Measurements from ENCODE around the gene NXPH1. TPM values are rescaled to one million over a fixed set of nuclear protein-coding genes. Genes with fewer than 3 reads are reported as not detected.

Gene NXPH1
- total RNA-seq, 1 donor from 2014 or later: not detected

DNA sequence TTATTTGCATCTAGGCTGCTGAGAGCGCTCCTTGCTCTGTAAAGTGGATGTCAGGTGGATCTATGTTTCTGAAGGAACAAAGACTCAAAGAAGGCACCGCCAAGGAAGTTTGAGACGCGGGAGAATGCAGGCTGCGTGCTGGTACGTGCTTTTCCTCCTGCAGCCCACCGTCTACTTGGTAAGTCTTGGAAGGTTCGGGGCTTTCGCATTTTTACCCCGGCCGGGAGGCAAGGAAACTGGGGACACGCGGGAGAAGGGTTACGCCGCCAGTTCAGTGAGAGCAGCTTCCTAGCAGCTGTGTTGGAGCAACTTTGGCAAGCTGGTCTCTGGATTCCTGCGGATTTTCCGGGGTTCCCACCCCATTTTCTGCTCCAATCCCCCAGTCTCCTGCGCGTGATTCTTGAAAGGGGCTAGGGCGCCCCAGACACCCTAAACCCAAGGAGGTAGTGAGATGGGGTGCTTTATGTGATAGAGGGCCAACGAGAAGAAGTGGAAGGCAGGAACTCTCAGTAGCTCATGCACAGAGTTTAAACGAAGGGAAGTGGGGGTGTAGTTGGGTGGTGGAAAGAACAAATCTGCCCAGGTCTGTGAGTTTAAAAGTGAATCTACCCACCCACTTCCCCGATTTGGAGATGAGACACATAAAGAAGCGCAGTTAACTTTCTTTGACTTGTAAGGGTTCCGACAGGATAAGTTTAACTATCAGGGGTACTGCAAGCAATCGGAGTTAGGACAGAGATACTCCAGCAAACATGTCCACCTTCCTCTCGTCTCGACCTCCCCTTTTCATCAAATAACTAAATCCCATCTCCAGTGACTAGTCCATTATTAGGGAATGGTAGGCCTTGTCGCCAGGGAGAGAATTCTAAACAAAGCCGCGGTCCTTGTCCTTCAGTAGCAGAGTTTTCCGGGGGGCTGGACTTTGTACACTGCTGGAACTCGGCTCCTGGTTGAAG, 2.5 kb downstream of the NXPH1 start:
- DNase-seq (ENCODE audit: low spot score): no peak

DNA sequence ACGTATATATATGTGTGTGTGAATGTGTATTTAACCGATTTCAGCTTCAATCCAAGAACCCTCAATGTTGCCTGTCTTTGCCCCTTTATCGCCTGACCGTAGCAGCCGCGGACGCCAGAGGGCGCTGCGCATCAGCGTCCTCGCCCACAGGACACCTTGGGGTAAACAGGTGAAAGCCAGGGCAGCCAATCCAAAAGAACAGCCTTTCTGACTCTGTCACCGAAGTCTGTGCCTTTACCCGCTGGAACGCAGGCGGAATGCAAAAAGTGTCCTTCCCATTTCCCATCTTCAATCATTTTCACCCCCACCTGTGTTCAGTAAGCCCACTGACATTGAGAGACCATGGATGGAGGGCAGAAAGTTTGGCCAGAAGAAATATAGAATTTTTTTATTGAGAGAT, 3.6 kb downstream of the NXPH1 start:
- no peak for DNase-seq (ENCODE audit: low spot score)

DNA sequence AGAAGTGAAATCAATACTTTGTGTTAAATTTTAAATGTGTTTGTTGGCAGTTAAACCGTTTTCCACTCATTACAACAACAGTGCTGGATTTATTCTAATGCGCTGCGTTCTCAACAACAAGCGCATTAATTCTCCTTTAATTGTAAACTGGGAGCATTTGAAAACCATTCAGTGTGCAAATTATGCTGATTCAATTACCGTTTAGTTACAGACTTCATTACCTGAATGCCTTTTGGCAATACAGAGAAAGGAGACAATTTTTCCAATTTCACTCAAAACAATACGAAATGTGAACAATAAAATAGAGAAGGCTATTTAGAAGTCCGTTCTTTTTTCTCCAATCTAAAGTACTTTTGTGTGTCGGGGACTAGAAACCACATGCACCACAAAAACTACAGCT, 4.2 kb downstream of the NXPH1 start:
- no peak for DNase-seq (ENCODE audit: low spot score)

DNA sequence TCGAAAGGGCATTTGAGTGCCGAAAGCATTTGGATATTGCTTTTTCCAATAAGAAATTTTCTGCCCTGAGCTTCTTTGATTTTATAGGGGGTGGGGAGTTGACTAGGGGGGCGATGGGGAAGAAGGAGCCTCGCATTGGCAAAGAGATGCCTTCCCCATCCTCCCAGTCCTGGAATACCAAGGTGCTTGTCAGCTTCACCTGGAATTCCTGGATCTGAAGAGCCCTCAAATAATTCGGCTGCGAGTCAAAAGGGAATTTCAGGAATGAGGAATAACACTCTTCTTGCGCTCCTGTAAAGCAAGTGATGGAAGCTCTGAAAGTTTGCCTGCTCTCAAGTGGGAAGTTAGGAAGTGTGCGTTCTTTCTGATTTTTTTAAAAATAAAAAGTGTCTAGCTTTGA, 7.3 kb downstream of the NXPH1 start:
- DNase-seq (ENCODE audit: low spot score): no peak

DNA sequence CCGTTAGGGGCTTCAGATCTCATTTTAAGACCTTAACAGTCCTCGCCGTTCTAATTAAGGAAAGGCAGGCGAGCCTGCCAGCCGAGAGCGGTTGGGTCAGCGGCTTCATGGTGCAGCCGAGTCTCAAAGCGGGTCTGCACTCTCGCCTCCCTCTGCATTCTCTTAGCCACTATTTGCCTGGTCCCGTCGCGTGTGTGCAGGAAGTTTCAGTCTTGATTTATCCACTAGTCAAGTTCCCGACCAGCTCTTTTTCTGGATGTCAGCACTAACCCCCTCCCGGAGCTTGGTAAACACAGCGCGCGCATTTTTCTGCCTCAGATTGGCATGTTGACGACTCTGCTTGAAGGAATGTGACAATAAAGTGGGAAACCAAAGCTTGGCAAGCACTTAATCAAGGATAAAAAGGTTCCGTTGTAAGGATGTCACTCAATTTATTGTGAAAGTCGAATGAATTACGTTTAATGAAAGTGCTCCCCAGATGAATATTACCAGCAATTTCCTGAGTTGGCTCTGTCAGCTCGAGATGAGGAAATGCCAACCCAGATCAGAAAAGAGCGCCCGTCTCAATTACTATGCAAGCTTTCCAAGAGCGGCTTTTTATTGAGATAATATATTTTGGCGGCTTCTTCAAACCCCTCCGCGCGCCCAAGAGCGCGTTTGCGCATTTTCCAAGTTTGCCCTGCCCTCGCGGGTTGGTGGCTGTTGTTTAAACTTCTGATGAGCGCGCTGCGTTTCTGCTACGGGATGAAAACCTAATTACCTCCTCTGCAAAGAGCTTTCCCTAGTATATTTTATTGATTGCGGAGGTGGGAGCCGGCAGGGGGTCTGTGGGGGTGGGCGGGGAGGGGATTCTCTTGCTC, 7.9 kb downstream of the NXPH1 start:
- no peak for DNase-seq (ENCODE audit: low spot score)

DNA sequence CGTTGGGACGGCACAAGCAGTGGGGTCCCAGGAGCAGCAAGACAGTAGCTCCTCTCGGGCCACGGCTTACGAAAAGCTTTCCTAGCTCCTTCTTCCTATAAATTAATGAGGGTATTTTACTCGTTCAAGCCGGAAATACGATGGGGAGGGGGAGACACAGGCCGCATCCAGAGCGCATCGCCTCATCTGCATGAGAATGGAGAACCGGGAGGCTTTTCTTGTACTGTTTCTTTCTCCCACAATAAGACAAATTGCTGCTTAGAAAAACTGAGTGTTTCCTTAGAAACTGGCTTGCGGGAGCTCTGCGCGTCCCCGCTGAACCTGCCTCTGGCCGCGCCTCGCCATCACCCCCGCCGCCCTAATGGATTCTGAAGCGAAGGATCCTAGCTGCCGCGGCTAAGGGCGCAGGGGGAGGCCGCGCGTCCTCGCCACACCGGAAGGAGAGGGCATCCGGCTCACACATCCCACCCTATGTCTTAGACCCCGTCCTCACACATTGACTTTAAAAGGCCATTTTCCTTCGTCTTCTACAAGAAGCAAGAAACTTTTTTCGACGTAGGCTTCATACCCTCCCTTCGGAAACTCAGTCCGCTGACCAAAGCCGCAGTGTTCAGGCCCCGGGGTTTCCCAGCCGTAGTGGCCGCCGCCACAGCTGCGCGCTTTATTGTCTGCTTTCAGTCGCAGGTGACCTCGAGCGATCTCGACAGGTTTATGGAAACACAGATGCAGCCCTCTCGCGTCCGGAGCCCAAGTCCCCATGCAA, 8.8 kb downstream of the NXPH1 start:
- no peak for DNase-seq (ENCODE audit: low spot score)

DNA sequence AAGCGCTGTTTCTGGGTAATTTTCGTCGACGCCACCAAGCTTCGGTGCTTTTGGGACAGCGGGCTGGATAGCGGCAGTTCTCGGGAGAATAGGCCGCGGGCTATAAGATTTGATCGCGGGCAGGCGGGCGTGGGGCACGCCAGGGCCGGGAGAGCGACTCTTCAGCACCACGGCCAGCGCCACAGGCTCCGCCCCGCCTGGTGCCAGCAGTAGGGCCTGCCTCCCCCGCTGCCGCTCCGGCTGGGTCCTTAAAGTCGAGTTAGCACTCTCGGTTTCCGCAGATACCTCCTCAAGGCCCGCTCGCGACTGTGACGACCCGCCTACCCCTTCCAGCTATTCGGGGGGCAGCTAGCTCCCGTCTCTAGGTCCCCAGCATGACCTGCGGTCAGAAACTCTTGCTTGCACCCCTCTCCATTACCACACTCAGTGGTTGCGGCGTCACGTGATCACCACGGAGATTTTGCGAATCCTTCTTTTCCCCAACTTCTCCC, 9.4 kb downstream of the NXPH1 start:
- no peak for DNase-seq (ENCODE audit: low spot score)

DNA sequence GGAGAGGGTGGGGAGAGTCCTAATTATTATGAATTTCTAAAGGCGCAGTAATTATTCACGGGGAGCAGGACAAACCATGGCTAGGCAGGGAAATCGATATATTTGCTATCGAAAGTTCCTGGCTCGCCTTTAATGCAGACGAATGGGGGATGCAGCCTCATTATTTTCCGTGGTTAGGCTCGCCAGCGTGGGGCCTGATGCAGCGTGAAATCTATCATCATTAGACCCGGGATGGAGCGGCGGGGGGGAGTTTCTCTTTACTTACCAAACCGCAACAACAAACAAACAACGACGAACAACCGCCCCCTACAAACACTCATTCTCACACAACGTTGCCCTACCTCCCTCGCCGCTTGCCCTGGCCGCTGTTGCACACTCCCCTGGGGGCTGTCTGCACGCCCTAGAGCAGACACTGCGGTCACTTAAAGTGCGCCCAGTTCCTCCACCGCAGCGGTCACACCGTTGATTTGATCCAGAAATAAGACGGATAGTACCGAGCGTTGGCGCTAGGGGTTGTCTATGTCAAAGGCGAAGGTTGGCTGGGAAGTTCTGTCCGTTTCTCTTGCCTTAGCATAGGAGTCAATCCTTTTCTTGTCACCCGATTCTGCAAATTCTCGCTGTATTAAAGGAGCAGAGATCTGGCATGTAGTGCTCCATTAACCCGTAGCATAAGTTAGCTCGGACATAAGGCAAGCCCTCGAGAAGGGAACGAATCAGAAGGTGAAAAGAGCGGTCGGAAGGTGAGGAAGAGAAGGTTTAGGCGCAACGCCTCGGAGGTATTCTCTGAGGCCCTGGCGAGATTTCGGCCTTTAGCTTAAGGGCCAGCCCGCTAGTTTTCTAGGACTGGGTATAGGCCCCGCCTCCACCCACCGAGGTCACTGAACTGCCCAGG, 10.4 kb downstream of the NXPH1 start:
- DNase-seq (ENCODE audit: low spot score): no peak

DNA sequence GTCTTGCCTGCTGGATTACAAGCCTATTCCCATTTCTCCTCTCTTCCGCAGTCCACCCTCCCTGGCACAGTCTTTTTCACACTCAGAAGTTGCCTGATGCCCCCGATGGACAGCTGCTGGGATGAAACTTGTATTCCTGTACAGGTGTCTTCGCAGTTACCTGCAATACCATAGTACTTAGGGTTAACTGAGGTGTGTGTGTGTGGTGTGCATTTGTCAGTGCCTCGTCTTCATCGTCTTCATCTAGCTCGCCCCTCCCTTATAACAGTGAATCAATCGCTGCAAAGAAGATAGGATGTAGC, 11.0 kb downstream of the NXPH1 start:
- no peak for DNase-seq (ENCODE audit: low spot score)

DNA sequence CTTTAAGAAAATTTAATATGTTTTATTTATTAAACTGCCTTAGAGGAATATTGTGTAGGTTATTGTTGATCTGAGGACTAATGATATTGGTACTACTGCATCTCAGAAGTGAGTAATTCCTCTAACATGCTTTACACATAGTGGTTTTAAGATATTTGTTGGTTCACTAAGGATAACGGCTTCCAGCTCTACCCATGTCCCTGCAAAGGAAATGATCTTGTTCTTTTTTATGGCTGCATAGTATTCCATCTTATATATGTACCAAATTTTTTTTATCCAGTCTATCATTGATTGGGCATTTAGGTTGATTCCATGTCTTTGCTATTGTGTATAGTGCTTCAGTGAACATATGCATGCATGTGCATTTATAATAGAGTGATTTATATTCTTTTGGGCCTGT, 20.1 kb downstream of the NXPH1 start:
- no peak for DNase-seq (ENCODE audit: low spot score)

DNA sequence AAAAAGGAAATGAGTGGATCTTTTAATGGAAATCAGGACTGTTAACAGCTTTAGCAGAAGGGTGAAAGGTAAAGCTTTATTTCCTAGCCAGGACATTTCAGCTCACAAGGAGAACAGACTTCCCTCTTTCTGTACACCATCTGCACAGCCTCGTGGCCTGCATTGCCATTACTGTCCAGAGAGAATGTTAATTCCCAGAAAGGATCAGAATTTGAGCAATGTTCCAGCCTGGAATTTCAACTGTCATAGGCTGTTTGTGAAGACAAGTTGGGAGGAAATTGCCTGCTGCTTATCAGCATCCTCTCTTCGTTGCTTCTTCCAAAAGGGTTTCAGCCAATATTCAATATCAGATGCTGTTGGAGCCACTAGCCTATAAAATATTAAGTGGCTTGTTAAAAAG, 22.0 kb downstream of the NXPH1 start:
- no peak for DNase-seq (ENCODE audit: low spot score)

DNA sequence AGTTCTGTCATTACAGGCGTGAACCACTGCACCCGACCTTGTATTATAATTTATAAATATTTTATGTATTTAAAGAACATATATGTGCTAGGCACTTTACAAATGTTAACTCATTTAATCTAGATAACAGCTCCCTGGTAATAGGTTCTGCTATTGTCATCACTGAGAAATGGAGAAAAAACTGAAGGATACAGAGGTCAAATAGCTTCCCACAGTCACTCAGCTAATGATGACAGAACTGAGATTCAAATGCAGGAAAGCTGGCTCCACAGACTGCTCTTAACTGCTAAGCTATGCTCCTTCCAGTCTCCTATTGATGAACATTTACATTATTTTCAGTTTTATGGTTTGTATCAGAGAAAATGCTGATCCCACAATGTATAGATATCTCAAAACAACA, 28.9 kb downstream of the NXPH1 start:
- DNase-seq (ENCODE audit: low spot score): no peak

DNA sequence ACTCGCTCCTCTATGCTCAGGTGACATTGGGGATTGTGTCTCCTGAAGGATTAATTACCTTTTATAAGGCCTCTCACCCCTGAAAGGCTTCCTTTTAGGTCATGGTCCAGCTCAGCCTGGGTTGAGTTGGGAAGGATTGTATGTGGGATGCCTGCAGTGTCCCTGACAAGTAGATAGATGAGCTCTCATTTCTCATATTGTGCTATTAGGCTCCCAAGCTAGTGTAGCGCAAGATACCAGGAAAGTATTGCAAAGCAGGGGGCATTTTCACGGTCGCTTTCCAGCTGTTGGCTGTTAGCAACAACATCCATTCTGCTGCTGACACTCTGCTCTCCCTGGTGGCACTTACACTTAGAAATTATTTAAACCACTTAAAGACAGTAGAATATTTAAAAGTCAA, 31.9 kb downstream of the NXPH1 start:
- DNase-seq (ENCODE audit: low spot score): no peak

DNA sequence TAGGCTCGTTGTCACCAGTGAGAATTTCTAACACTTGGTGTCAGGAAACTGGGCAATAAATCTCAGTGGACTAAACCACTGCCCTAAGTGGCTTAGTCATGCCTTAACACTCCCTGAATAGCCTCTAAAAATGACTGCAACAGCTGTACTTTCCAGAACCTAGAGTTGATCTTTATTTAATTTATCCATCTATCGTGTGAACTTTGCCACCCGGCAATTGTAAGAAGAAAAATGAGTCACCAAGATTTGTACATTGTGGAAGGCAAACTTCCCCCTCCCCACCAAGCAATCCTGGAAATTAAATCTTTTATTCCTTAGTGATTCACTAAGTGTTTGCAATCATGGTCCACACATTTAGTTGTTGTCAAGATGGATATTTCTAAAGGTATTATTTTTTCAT, 47.1 kb downstream of the NXPH1 start:
- DNase-seq (ENCODE audit: low spot score): no peak

DNA sequence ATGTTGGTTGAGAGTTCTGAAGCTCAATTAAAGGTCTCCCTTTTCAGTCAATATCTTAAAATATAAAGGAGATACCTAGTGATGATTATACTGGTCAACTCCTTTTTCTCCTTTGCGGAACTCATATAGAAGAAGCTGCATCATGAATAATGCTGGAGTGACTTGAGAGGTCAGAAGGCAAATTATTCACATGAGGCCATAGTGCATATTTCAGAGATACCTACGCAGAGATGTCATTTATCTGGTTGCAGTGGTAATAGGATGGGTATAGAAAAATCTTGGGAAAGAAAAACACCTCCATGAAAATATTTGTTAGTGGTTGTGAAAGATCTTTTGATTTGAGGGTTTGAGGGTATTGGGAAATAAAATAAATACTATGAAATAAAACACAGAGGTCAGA, 47.7 kb downstream of the NXPH1 start:
- no peak for DNase-seq (ENCODE audit: low spot score)

DNA sequence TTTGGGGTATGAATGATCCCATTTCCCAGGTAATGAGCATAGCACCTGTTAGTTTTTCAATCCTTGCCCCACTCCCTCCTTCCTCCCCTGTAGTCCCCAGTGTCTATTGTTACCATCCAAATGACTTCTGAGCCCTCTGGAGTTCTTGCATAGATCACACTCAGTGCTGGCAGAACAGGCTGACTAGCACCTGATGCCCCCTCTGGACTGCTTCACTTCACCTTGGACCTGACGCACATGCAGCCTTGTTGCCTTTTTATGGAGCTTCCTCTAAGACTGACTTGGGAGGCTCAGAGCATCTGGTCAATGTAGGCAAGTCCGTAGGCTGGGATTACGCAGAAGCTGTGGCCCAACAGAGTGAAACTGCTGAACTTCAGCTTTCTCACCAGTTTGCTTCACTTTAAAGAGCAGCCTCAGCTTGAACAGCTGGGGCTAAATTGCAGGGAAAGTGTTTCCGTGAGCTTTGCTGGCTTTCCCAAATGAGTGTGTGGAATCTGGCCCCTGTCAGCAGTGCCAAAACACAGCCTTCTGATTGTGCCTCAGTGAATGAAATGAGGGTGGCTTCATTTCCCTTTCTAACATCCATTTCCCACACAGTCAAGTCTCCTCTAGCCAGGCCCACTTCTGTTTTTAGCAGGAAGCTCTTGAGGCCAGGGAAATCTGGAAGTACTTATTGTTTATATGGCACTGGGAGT, 48.5 kb downstream of the NXPH1 start:
- no peak for DNase-seq (ENCODE audit: low spot score)

DNA sequence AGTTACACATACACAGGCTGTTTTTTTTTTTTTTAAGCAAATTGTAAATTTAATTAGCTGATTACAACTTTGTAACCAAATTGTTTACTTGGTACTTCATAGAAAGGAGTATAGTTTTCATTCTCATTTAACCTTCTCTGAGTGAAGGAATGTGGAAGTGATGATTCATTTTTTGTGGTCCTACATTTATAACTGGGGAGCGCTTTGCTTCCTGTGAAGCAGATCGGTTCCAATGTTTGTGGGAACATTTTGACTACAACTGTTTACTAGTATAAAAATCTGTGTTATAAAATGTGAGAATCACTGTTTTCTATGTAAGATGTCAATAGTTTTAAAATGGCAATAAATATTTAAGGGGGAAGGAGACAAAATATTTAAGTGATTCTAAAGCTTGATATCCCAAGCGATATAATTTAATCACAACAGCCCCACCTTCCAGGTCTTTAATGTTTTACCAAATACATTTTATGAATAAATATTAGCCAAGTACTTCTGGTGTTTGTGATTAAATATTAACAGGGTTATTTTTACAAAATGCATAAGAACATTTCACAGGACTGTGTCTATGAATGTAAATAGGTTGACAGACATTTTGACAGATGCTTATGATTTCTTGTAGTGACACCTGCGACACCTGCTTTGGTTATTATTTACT, 57.1 kb downstream of the NXPH1 start:
- no peak for DNase-seq (ENCODE audit: low spot score)

DNA sequence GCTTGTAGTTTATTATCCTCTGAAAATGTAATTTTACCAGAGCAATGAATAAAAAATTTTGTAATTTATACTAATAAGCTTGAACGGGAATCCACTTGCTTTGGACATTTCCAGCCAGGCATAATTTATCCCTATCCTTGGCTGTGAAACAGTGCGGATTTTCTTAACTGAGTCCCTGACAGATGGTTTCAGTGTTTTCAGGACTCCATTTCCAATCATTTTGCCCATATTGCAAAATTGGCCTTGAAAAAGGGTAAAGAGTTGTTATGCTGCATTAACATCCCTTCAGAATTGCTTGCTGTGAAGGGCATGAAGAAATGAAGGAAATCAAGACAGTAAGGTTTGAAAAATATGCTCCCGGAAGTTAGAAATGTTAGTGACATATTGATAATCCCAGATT, 57.7 kb downstream of the NXPH1 start:
- DNase-seq (ENCODE audit: low spot score): no peak
